ENCODE measurements around the gene PLCB1.

PLCB1 gene

DNA sequence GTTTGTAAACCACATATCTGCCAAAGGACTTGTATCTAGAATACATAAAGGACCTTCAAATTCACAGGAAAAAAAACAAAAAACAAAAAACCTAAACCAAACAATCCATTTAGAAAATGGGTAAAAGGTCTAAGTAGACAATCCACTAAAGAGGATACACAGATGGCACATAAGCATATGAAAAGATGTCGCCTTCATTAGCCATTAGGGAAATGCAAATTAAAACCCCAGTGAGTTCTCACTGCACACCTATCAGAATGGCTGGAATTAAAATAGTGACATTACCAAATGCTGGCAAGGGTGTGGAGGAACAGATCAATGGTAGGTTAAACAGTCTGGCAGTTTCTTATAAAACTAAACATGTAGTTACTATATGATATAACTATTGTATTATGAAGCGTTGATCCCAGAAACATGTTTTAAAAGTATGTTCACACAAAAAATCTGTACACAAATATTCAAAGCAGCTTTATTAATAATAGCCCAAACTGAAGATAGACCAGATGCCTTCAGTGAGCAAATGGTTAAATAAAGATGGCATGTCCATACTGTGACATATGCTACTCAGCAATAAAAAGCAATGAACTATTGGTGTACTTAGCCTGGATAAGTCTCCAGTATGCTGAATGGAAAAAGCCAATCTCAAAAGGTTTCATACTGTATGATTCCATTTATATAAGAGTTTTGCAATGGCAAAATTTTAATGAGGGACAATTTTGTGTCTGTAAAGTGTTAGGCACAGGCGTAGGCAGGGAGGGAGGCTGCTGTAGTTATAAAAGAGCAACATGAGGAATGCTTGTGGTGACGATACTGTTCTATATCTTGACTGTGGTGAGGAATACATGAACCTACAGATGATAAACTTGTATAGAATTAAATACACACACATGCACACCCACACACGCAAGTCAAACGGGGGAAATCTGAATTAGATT, 43.9 kb downstream of the PLCB1 start:
- H3K36me3 ChIP-seq (ENCODE audit: control insufficient read depth in 2 of 2, insufficient read depth in 2 of 2, low read length in 2 of 2) = no peaks in the 10 kb centered on the region
- H3K9me3 ChIP-seq (ENCODE audit: control insufficient read depth in 2 of 2, low read length in 2 of 2) = no peaks in the 10 kb centered on the region
- no peaks in the 10 kb centered on the region for H3K27me3 ChIP-seq (ENCODE audit: control insufficient read depth in 2 of 2, insufficient read depth in 2 of 2, low read length in 2 of 2)
- H3K4me1 ChIP-seq (ENCODE audit: control insufficient read depth in 2 of 2, insufficient read depth in 2 of 2, low read length in 2 of 2) = no peaks in the 10 kb centered on the region
- H3K9ac ChIP-seq (ENCODE audit: low read depth in 1 of 2, low read length in 2 of 2) = no peak overlapping the region
- H3K4me3 ChIP-seq (ENCODE audit: low read length in 2 of 2) = no peak overlapping the region
- H3K27ac ChIP-seq (ENCODE audit: low read depth in 2 of 2, low read length in 2 of 2) = no peak overlapping the region

DNA sequence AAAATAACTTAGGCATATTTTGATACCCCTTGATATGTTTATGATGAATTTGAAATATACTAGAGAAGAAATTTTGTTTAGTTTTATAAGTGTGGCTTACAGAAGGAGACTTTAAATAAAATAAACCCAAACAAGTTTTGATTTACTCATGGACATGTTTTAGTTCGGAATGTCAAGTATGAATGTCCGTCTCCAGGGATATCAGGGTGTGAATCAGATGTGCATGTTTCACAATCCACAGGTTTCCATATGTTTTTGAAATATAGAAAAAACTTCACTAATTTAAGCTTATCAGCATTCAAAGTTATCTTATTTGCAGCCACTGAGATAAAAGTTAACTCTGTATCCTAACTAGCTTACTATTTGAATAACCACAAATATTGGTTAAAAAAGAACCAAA, 51.5 kb downstream of the PLCB1 start:
- H3K9ac ChIP-seq (ENCODE audit: low read depth in 1 of 2, low read length in 2 of 2) = no peak overlapping the region
- no peak overlapping the region for H3K4me3 ChIP-seq (ENCODE audit: low read length in 2 of 2)
- H3K27ac ChIP-seq (ENCODE audit: low read depth in 2 of 2, low read length in 2 of 2) = no peak overlapping the region
- no peaks in the 10 kb centered on the region for H3K36me3 ChIP-seq (ENCODE audit: control insufficient read depth in 2 of 2, insufficient read depth in 2 of 2, low read length in 2 of 2)
- no peaks in the 10 kb centered on the region for H3K27me3 ChIP-seq (ENCODE audit: control insufficient read depth in 2 of 2, insufficient read depth in 2 of 2, low read length in 2 of 2)
- H3K4me1 ChIP-seq (ENCODE audit: control insufficient read depth in 2 of 2, insufficient read depth in 2 of 2, low read length in 2 of 2) = no peaks in the 10 kb centered on the region
- no peaks in the 10 kb centered on the region for H3K9me3 ChIP-seq (ENCODE audit: control insufficient read depth in 2 of 2, low read length in 2 of 2)

DNA sequence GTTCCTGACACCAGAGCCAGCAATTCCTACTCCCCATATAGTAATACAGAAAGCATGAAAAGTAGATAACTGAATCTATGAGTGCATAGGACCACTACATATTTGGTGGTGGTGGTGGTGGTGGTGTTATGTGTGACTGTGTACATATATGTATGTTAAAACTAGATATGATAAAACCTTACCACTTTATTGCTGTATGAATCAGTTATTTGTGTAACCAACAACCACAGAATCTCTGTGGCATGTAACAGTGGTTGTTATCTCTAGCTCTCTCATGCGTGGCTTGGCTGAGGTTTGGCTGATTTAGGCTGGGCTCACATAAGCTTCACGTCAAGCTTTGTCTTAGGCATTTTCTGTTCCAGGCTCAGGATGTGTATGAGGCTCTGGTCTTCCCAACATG, 55.7 kb downstream of the PLCB1 start:
- Histone ChIP-seq H3K4me1 (ENCODE audit: control insufficient read depth in 2 of 2, insufficient read depth in 2 of 2, low read length in 2 of 2) (no peaks in the 10 kb centered on the region), H3K4me3 (ENCODE audit: low read length in 2 of 2) (no peak overlapping the region), H3K27ac (ENCODE audit: low read depth in 2 of 2, low read length in 2 of 2) (no peak overlapping the region), H3K36me3 (ENCODE audit: control insufficient read depth in 2 of 2, insufficient read depth in 2 of 2, low read length in 2 of 2) (no peaks in the 10 kb centered on the region), H3K27me3 (ENCODE audit: control insufficient read depth in 2 of 2, insufficient read depth in 2 of 2, low read length in 2 of 2) (no peaks in the 10 kb centered on the region), H3K9ac (ENCODE audit: low read depth in 1 of 2, low read length in 2 of 2) (no peak overlapping the region), H3K9me3 (ENCODE audit: control insufficient read depth in 2 of 2, low read length in 2 of 2) (no peaks in the 10 kb centered on the region)

DNA sequence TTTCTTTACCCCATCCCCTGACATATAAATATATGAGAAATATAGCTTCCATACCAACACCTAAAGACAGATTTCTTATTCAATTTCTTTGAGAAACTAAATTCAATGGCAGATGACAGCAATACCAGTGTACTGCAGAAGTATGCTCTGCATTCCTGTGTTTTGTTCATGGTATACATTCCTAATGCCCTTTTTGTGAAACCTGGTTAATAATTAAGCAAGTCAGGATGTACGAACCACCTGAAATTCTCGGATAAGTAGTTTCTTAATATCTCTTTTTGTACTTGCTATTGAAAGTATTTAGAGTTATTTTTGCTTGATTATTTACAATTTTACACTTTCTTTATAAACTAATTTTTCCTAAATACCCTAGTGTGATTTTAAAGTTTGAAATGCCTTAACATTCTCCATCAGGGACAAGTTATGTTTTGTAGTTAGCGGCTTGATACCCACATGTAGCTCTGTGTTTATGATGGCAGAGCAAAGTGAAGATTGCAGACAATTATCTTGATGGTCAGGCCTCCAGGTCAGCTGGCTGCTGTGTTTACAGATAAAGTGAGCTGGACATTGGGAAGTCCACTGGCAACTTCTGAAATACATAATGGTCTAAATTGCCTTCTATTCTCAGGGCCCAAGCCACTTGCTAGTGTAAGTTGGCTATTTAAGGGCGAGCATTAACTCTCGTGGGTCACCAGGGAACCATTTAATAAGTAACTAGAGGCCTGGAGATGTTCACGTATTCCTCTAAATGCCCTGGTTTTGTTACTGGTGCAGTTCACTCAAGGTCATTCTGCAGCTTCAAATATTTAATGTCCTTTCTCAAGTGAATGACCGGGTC, 58.2 kb downstream of the PLCB1 start:
- no peaks in the 10 kb centered on the region for H3K9me3 ChIP-seq (ENCODE audit: control insufficient read depth in 2 of 2, low read length in 2 of 2)
- H3K9ac ChIP-seq (ENCODE audit: low read depth in 1 of 2, low read length in 2 of 2) = no peak overlapping the region
- H3K36me3 ChIP-seq (ENCODE audit: control insufficient read depth in 2 of 2, insufficient read depth in 2 of 2, low read length in 2 of 2) = no peaks in the 10 kb centered on the region
- no peaks in the 10 kb centered on the region for H3K4me1 ChIP-seq (ENCODE audit: control insufficient read depth in 2 of 2, insufficient read depth in 2 of 2, low read length in 2 of 2)
- H3K27ac ChIP-seq (ENCODE audit: low read depth in 2 of 2, low read length in 2 of 2) = no peak overlapping the region
- H3K27me3 ChIP-seq (ENCODE audit: control insufficient read depth in 2 of 2, insufficient read depth in 2 of 2, low read length in 2 of 2) = no peaks in the 10 kb centered on the region
- no peak overlapping the region for H3K4me3 ChIP-seq (ENCODE audit: low read length in 2 of 2)

DNA sequence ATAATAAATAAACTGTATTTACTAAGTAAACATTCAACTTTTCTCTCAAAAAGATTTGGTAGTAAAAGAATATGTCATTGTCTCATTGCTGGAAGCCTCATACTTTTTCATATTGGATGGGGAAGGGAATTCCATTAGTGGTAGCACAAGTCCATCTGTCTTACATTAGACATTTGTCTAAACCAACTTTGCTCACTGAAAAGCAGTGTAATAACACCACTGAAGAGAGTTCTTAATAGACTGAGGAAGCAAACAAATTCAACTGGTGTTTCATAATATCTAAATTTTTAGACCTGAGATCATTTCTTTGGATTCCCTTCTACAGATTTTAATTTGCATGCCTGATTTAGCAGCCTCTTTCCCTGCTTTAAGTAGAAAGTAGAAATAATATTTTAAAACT, 62.7 kb downstream of the PLCB1 start:
- H3K4me1 ChIP-seq (ENCODE audit: control insufficient read depth in 2 of 2, insufficient read depth in 2 of 2, low read length in 2 of 2) = no peaks in the 10 kb centered on the region
- no peaks in the 10 kb centered on the region for H3K9me3 ChIP-seq (ENCODE audit: control insufficient read depth in 2 of 2, low read length in 2 of 2)
- H3K9ac ChIP-seq (ENCODE audit: low read depth in 1 of 2, low read length in 2 of 2) = no peak overlapping the region
- no peak overlapping the region for H3K4me3 ChIP-seq (ENCODE audit: low read length in 2 of 2)
- no peaks in the 10 kb centered on the region for H3K36me3 ChIP-seq (ENCODE audit: control insufficient read depth in 2 of 2, insufficient read depth in 2 of 2, low read length in 2 of 2)
- no peaks in the 10 kb centered on the region for H3K27me3 ChIP-seq (ENCODE audit: control insufficient read depth in 2 of 2, insufficient read depth in 2 of 2, low read length in 2 of 2)
- no peak overlapping the region for H3K27ac ChIP-seq (ENCODE audit: low read depth in 2 of 2, low read length in 2 of 2)

DNA sequence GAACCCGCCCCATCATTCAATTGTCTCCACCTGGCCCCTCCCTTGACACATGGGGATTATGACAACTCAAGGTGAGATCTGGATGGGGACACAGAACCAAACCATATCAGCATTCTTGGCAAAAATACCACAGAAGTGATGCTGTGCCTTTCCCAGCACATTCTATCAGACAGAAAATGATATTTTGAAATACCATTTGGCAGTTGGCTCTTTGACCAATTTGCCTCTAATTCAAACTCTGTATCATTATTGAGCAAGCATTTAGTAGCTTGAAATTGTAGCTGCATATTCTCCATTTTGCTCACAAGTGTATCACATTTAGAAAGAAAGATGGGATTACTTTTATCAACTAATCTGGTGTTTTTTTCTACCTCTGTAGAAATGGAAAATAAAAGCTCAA, 64.0 kb downstream of the PLCB1 start:
- no peak overlapping the region for H3K9ac ChIP-seq (ENCODE audit: low read depth in 1 of 2, low read length in 2 of 2)
- H3K4me1 ChIP-seq (ENCODE audit: control insufficient read depth in 2 of 2, insufficient read depth in 2 of 2, low read length in 2 of 2) = no peaks in the 10 kb centered on the region
- H3K9me3 ChIP-seq (ENCODE audit: control insufficient read depth in 2 of 2, low read length in 2 of 2) = no peaks in the 10 kb centered on the region
- no peak overlapping the region for H3K4me3 ChIP-seq (ENCODE audit: low read length in 2 of 2)
- H3K27ac ChIP-seq (ENCODE audit: low read depth in 2 of 2, low read length in 2 of 2) = no peak overlapping the region
- no peaks in the 10 kb centered on the region for H3K36me3 ChIP-seq (ENCODE audit: control insufficient read depth in 2 of 2, insufficient read depth in 2 of 2, low read length in 2 of 2)
- H3K27me3 ChIP-seq (ENCODE audit: control insufficient read depth in 2 of 2, insufficient read depth in 2 of 2, low read length in 2 of 2) = no peaks in the 10 kb centered on the region

DNA sequence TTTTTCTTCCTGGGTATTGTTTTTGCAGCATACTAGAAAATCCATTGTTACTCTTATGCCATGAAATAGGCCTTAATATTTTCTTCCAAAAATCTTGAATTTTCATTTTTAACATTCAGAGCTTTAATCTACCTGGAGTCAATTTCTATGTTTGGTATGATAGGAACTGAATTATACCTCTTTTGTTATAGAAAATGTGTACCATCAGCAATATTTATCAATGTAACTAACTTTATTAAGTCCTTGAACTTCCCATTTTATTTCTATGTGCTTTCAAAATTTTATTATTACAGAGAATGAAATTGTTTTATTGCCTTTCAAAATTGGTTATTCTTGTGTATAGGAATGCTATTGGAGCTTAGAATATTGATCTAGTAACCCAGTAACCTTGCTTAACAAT, 68.2 kb downstream of the PLCB1 start:
- Histone ChIP-seq H3K9ac (ENCODE audit: low read depth in 1 of 2, low read length in 2 of 2) (no peak overlapping the region), H3K27me3 (ENCODE audit: control insufficient read depth in 2 of 2, insufficient read depth in 2 of 2, low read length in 2 of 2) (no peaks in the 10 kb centered on the region), H3K9me3 (ENCODE audit: control insufficient read depth in 2 of 2, low read length in 2 of 2) (no peaks in the 10 kb centered on the region), H3K4me1 (ENCODE audit: control insufficient read depth in 2 of 2, insufficient read depth in 2 of 2, low read length in 2 of 2) (no peaks in the 10 kb centered on the region), H3K36me3 (ENCODE audit: control insufficient read depth in 2 of 2, insufficient read depth in 2 of 2, low read length in 2 of 2) (no peaks in the 10 kb centered on the region), H3K27ac (ENCODE audit: low read depth in 2 of 2, low read length in 2 of 2) (no peak overlapping the region), H3K4me3 (ENCODE audit: low read length in 2 of 2) (no peak overlapping the region)

DNA sequence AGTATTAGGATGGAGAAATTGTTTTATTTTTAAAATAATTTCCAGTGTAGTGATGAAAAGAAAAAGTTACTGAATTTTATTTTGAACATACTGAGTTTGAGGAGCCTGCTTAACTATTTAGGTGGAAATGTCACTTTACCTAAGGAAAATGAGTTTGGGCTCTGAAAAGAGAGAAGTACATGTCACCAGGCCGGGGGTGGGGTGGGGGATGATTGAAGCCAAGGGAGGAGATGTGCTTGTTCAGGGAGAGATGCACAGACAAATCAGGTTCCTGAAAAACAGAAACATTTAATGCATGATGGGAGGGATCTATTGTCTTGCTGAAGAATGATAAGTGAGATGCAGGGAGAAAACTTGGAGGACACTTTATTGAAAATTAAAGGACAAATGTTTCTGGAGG, 71.3 kb downstream of the PLCB1 start:
- no peak overlapping the region for H3K27ac ChIP-seq (ENCODE audit: low read depth in 2 of 2, low read length in 2 of 2)
- H3K9me3 ChIP-seq (ENCODE audit: control insufficient read depth in 2 of 2, low read length in 2 of 2) = no peaks in the 10 kb centered on the region
- H3K4me1 ChIP-seq (ENCODE audit: control insufficient read depth in 2 of 2, insufficient read depth in 2 of 2, low read length in 2 of 2) = no peaks in the 10 kb centered on the region
- H3K9ac ChIP-seq (ENCODE audit: low read depth in 1 of 2, low read length in 2 of 2) = no peak overlapping the region
- no peaks in the 10 kb centered on the region for H3K27me3 ChIP-seq (ENCODE audit: control insufficient read depth in 2 of 2, insufficient read depth in 2 of 2, low read length in 2 of 2)
- no peaks in the 10 kb centered on the region for H3K36me3 ChIP-seq (ENCODE audit: control insufficient read depth in 2 of 2, insufficient read depth in 2 of 2, low read length in 2 of 2)
- H3K4me3 ChIP-seq (ENCODE audit: low read length in 2 of 2) = no peak overlapping the region

DNA sequence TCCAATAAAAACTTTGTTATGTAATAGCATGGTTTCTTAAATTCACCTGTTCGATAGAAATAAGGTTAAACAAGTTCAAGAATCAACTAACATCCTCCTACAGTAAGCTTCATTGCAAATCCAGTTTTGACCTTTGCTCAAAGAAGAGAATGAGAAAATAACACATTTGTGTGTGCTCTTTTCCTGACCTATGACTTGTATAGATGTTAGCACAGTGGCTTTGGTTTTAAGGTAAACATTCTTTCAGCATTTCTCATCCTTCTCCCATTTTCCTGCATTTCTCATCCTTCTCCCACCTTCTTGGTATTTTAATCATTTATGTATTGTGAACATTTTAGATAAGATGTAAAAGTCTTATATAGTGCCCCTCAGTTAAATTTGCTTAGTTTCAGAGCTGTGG, 73.9 kb downstream of the PLCB1 start:
- H3K36me3 ChIP-seq (ENCODE audit: control insufficient read depth in 2 of 2, insufficient read depth in 2 of 2, low read length in 2 of 2) = no peaks in the 10 kb centered on the region
- no peak overlapping the region for H3K27ac ChIP-seq (ENCODE audit: low read depth in 2 of 2, low read length in 2 of 2)
- H3K4me3 ChIP-seq (ENCODE audit: low read length in 2 of 2) = no peak overlapping the region
- no peaks in the 10 kb centered on the region for H3K9me3 ChIP-seq (ENCODE audit: control insufficient read depth in 2 of 2, low read length in 2 of 2)
- H3K9ac ChIP-seq (ENCODE audit: low read depth in 1 of 2, low read length in 2 of 2) = no peak overlapping the region
- no peaks in the 10 kb centered on the region for H3K27me3 ChIP-seq (ENCODE audit: control insufficient read depth in 2 of 2, insufficient read depth in 2 of 2, low read length in 2 of 2)
- no peaks in the 10 kb centered on the region for H3K4me1 ChIP-seq (ENCODE audit: control insufficient read depth in 2 of 2, insufficient read depth in 2 of 2, low read length in 2 of 2)

DNA sequence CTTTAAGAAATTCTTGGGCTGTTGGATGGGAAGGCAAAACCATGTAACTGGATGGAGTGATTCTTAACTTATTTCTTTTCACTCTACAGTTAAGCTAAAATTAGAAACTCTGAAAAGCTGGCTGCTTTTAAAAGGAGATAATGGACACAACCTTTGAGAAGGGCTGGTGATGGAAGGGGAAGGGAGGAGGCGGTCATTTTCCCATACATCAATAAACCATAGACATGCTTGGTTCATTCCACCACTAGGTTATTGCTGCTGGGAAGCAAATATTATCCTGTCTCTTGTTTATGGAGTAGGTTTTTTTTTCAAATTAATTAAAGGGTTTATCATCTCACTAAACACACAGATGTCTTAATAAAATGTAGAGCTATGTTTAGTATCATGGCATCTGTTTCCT, 76.2 kb downstream of the PLCB1 start:
- Histone ChIP-seq H3K27me3 (ENCODE audit: control insufficient read depth in 2 of 2, insufficient read depth in 2 of 2, low read length in 2 of 2) (no peaks in the 10 kb centered on the region), H3K9ac (ENCODE audit: low read depth in 1 of 2, low read length in 2 of 2) (no peak overlapping the region), H3K27ac (ENCODE audit: low read depth in 2 of 2, low read length in 2 of 2) (no peak overlapping the region), H3K36me3 (ENCODE audit: control insufficient read depth in 2 of 2, insufficient read depth in 2 of 2, low read length in 2 of 2) (no peaks in the 10 kb centered on the region), H3K4me3 (ENCODE audit: low read length in 2 of 2) (no peak overlapping the region), H3K4me1 (ENCODE audit: control insufficient read depth in 2 of 2, insufficient read depth in 2 of 2, low read length in 2 of 2) (no peaks in the 10 kb centered on the region), H3K9me3 (ENCODE audit: control insufficient read depth in 2 of 2, low read length in 2 of 2) (no peaks in the 10 kb centered on the region)
